SU-DHL-6 (cell line): ENCODE data around the gene SLC5A2.

ENCODE experiments used
- H2AFZ ChIP-seq: fragments of 200-600 bp; sonication (generic); 2 replicates; pipeline ENCODE4 v1.6.1; 2014; ENCODE audit warnings: low read depth, mild to moderate bottlenecking, moderate library complexity, mixed read lengths, antibody characterized with exemption, low read length; ENCODE audit not compliant: severe bottlenecking
- H3F3A ChIP-seq: fragments of 200-600 bp; shearing (Covaris generic); 2 replicates; pipeline ENCODE4 v1.6.0; 2016; ENCODE audit warnings: antibody characterized with exemption, mild to moderate bottlenecking; ENCODE audit not compliant: insufficient read depth
- H3K27ac ChIP-seq: fragments of 200-600 bp; sonication (generic); 2 replicates; pipeline ENCODE4 v1.5.1; 2016; ENCODE audit warnings: low read depth, mild to moderate bottlenecking, low read length, moderate library complexity, mixed read lengths
- H3K27me3 ChIP-seq: fragments of 200-600 bp; sonication (generic), shearing (Covaris generic); 2 replicates; pipeline ENCODE4 v1.6.0; 2014; ENCODE audit warnings: mild to moderate bottlenecking, low read length
- H3K36me3 ChIP-seq: fragments of 200-600 bp; sonication (generic); 2 replicates; pipeline ENCODE4 v1.6.1; 2014; ENCODE audit warnings: mild to moderate bottlenecking, low read length, mixed read lengths
- H3K4me2 ChIP-seq: fragments of 300-600, 200-600 bp; shearing (Covaris generic), sonication (generic); 2 replicates; pipeline ENCODE4 v1.6.0; 2014; ENCODE audit warnings: low read length, low read depth, mild to moderate bottlenecking; ENCODE audit not compliant: poor library complexity, severe bottlenecking
- H3K4me3 ChIP-seq: fragments of 200-600 bp; sonication (generic); 2 replicates; pipeline ENCODE4 v1.5.1; 2014; ENCODE audit warnings: antibody characterized with exemption, low read length, mild to moderate bottlenecking, mixed read lengths; ENCODE audit not compliant: insufficient read depth, poor library complexity, severe bottlenecking
- H3K79me2 ChIP-seq: fragments of 200-600 bp; sonication (generic); 2 replicates; pipeline ENCODE4 v1.6.1; 2014; ENCODE audit warnings: mild to moderate bottlenecking, low read length, moderate library complexity; ENCODE audit not compliant: insufficient read depth
- H3K9ac ChIP-seq: fragments of 200-600 bp; sonication (generic); 2 replicates; pipeline ENCODE4 v1.7.0; 2014; ENCODE audit warnings: mild to moderate bottlenecking, low read length
- H3K9me2 ChIP-seq: fragments of 200-600 bp; sonication (generic); replicated peaks from 2 replicates; pipeline ENCODE4 v1.6.1; 2014; ENCODE audit warnings: low read length; ENCODE audit not compliant: insufficient read depth
- H3K9me3 ChIP-seq: fragments of 200-600 bp; sonication (generic); 2 replicates; pipeline ENCODE4 v1.6.1; 2014; ENCODE audit warnings: low read length, mixed read lengths; ENCODE audit not compliant: insufficient read depth
- H4K20me1 ChIP-seq: fragments of 200-600 bp; sonication (generic); 2 replicates; pipeline ENCODE4 v1.6.1; 2014; ENCODE audit warnings: low read depth, mild to moderate bottlenecking, antibody characterized with exemption, low read length, moderate library complexity, mixed read lengths
- EZH2phosphoT487 ChIP-seq: fragments of 200-600 bp; sonication (generic), shearing (Covaris generic); conservative IDR thresholded peaks from 2 replicates; pipeline ENCODE4 v1.6.1; 2018; ENCODE audit warnings: mild to moderate bottlenecking, antibody characterized with exemption, low read length, moderate library complexity, mixed read lengths
- TF ChIP-seq, protein P1 (sequence below): fragments of 200-600 bp; sonication (generic); IDR thresholded peaks from one replicate; pipeline ENCODE4 v1.5.1; 2017; ENCODE audit warnings: antibody characterized with exemption, mild to moderate bottlenecking, low read length, moderate library complexity; ENCODE audit not compliant: insufficient read depth, poor library complexity, severe bottlenecking

SLC5A2 gene

DNA sequence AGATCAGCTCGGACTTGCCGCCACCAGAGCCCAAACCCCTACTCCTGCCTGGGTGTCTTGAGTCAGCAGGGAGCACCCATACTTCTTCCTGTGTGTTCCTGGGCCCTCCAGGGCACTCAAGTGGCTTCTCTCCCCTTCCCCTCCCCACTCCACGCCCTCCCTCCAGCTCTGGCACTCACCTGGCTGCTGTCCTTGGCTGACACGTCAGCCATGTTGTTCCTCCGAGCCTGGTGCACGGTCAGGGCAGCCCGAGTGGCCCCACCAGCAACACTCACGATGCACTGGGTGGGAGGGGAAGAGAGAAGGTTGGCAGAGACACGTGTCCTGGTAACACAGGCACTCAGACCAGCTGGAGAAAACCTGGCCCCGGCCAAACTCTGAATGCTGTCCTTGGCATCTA lies 13.7 kb downstream of the SLC5A2 start:
- Histone ChIP-seq H3K27me3 (no peaks in the 10 kb centered on the region), H2AFZ (no peak overlapping the region), H4K20me1 (no peaks in the 10 kb centered on the region), H3K4me3 (no peak overlapping the region), H3K27ac (no peak overlapping the region), H3K9me2 (no peaks in the 10 kb centered on the region), H3K36me3 (no peaks in the 10 kb centered on the region), H3K4me2 (no peak overlapping the region), H3K79me2 (no peaks in the 10 kb centered on the region), H3F3A (no peaks in the 10 kb centered on the region), H3K9ac (no peak overlapping the region), H3K9me3 (no peaks in the 10 kb centered on the region)
- TF ChIP-seq EZH2phosphoT487, result no peak
- TF ChIP-seq, protein P1, sequence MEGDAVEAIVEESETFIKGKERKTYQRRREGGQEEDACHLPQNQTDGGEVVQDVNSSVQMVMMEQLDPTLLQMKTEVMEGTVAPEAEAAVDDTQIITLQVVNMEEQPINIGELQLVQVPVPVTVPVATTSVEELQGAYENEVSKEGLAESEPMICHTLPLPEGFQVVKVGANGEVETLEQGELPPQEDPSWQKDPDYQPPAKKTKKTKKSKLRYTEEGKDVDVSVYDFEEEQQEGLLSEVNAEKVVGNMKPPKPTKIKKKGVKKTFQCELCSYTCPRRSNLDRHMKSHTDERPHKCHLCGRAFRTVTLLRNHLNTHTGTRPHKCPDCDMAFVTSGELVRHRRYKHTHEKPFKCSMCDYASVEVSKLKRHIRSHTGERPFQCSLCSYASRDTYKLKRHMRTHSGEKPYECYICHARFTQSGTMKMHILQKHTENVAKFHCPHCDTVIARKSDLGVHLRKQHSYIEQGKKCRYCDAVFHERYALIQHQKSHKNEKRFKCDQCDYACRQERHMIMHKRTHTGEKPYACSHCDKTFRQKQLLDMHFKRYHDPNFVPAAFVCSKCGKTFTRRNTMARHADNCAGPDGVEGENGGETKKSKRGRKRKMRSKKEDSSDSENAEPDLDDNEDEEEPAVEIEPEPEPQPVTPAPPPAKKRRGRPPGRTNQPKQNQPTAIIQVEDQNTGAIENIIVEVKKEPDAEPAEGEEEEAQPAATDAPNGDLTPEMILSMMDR, result no peak

DNA sequence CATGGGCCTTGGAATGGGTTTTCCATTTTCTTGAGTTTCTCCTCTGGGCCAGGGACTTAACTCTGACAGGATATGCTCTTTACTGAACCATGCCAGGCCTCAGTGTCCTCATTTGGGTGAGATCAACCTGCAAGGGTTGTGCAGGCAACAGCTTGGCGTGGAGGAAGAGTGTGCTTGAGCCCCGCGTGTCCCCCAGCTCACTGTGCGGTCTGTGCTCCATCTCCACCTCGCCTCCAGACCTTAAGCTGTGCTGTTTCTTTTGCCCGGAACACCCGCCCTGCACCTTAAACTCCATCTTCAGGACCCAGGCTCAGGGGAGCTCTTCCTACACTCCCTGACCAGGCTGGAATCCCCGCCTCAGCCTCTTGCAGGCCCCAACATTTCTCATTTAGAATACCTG lies 15.6 kb downstream of the SLC5A2 start:
- no peak overlapping the region for H3K4me3 ChIP-seq
- H3K79me2 ChIP-seq, result no peaks in the 10 kb centered on the region
- no peaks in the 10 kb centered on the region for H3K9me3 ChIP-seq
- no peaks in the 10 kb centered on the region for H4K20me1 ChIP-seq
- H3K9me2 ChIP-seq, result no peaks in the 10 kb centered on the region
- H3F3A ChIP-seq, result no peaks in the 10 kb centered on the region
- H3K27me3 ChIP-seq, result no peaks in the 10 kb centered on the region
- H2AFZ ChIP-seq, result no peak overlapping the region
- no peaks in the 10 kb centered on the region for H3K36me3 ChIP-seq
- TF ChIP-seq, protein P1, result no peak
- TF ChIP-seq EZH2phosphoT487, result no peak
- no peak overlapping the region for H3K27ac ChIP-seq
- no peak overlapping the region for H3K4me2 ChIP-seq
- no peak overlapping the region for H3K9ac ChIP-seq

DNA sequence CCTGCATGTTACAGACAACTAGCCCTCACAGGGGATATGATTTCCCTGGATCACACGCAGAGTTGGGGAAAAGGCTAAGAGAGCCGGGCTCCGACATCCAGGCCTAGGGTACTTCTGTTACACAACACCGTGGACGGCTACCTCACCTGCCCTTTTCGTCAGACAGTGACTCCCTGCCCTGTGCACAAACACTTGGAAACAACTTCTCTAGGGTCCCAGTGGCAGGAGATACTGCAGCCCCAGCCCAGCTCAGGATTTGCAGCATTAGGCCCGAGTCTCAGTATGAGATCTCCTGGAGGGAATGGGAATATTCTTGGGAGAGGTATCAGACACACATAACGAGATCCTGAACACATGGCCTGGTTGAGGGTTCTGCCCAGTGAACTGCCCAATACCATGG lies 17.0 kb downstream of the SLC5A2 start:
- Histone ChIP-seq H2AFZ (no peak overlapping the region), H3K4me2 (no peak overlapping the region), H3K4me3 (no peak overlapping the region), H3K79me2 (no peaks in the 10 kb centered on the region), H3K9me3 (no peaks in the 10 kb centered on the region), H3K27me3 (no peaks in the 10 kb centered on the region), H3K9me2 (no peaks in the 10 kb centered on the region), H3F3A (no peaks in the 10 kb centered on the region), H3K9ac (no peak overlapping the region), H4K20me1 (no peaks in the 10 kb centered on the region), H3K27ac (no peak overlapping the region), H3K36me3 (no peaks in the 10 kb centered on the region)
- TF ChIP-seq EZH2phosphoT487, result no peak
- TF ChIP-seq, protein P1, result no peak
